Endothelial cell (in vitro differentiated cells): ENCODE data around the gene SLC18A2. TPM values are rescaled to one million over a fixed set of nuclear protein-coding genes. Genes with fewer than 3 reads are reported as not detected.
A peak's percentile ranks its signal among the peaks of the same experiment; 100 is the strongest.

ENCODE experiments used
- DNase-seq: peaks from one replicate; pipeline ENCODE4 v3.0.0; 2021; ENCODE audit warnings: low spot score
- H3K27ac Mint-ChIP-seq: one replicate; pipeline ENCODE4 v1.8.0; 2021; ENCODE audit warnings: mixed read lengths, inconsistent platforms; ENCODE audit not compliant: unreplicated experiment
- H3K27me3 Mint-ChIP-seq: one replicate; pipeline ENCODE4 v1.8.0; 2021; ENCODE audit warnings: mild to moderate bottlenecking, moderate library complexity, mixed read lengths, inconsistent platforms; ENCODE audit not compliant: unreplicated experiment
- H3K36me3 Mint-ChIP-seq: one replicate; pipeline ENCODE4 v1.8.0; 2021; ENCODE audit warnings: mild to moderate bottlenecking, low read depth, mixed read lengths, inconsistent platforms; ENCODE audit not compliant: unreplicated experiment
- H3K4me1 Mint-ChIP-seq: one replicate; pipeline ENCODE4 v1.8.0; 2021; ENCODE audit warnings: mild to moderate bottlenecking, mixed read lengths, inconsistent platforms; ENCODE audit not compliant: unreplicated experiment
- H3K4me3 Mint-ChIP-seq: one replicate; pipeline ENCODE4 v1.8.0; 2021; ENCODE audit warnings: mild to moderate bottlenecking, mixed read lengths, inconsistent platforms; ENCODE audit not compliant: unreplicated experiment
- H3K9me3 Mint-ChIP-seq: one replicate; pipeline ENCODE4 v1.8.0; 2021; ENCODE audit warnings: mixed read lengths, inconsistent platforms; ENCODE audit not compliant: unreplicated experiment
- total RNA-seq: library from RNA; stranded (reverse); fragmentation: NEBNext Ultra II Directional; extraction: Animal tissue kit (Norgen Biotek cat#: 25700); gene quantifications from one replicate; pipeline ENCODE4 v1.2.1, GENCODE V29; 2021; ENCODE audit not compliant: unreplicated experiment
- TF ChIP-seq, protein P1 (sequence below): fragments of 200-600 bp; sonication (generic); IDR thresholded peaks from one replicate; pipeline ENCODE4 v1.5.0; 2021; ENCODE audit warnings: antibody characterized with exemption; ENCODE audit not compliant: unreplicated experiment

Gene SLC18A2
- total RNA-seq, 1 donor from 2014 or later: 1.3 TPM

GRCh38 chr10:117320050-117320665 lies 79.2 kb downstream of the SLC18A2 start:
- TF ChIP-seq, protein P1, sequence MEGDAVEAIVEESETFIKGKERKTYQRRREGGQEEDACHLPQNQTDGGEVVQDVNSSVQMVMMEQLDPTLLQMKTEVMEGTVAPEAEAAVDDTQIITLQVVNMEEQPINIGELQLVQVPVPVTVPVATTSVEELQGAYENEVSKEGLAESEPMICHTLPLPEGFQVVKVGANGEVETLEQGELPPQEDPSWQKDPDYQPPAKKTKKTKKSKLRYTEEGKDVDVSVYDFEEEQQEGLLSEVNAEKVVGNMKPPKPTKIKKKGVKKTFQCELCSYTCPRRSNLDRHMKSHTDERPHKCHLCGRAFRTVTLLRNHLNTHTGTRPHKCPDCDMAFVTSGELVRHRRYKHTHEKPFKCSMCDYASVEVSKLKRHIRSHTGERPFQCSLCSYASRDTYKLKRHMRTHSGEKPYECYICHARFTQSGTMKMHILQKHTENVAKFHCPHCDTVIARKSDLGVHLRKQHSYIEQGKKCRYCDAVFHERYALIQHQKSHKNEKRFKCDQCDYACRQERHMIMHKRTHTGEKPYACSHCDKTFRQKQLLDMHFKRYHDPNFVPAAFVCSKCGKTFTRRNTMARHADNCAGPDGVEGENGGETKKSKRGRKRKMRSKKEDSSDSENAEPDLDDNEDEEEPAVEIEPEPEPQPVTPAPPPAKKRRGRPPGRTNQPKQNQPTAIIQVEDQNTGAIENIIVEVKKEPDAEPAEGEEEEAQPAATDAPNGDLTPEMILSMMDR: peak; percentile 62
- no peak overlapping the region for H3K27ac Mint-ChIP-seq
- H3K36me3 Mint-ChIP-seq: no peaks in the 10 kb centered on the region
- peaks cover 8% of the 10 kb centered on the region for H3K4me1 Mint-ChIP-seq
- H3K4me3 Mint-ChIP-seq: no peak overlapping the region
- H3K9me3 Mint-ChIP-seq: no peaks in the 10 kb centered on the region
- no peaks in the 10 kb centered on the region for H3K27me3 Mint-ChIP-seq
- peak; percentile 5 for DNase-seq

DNA sequence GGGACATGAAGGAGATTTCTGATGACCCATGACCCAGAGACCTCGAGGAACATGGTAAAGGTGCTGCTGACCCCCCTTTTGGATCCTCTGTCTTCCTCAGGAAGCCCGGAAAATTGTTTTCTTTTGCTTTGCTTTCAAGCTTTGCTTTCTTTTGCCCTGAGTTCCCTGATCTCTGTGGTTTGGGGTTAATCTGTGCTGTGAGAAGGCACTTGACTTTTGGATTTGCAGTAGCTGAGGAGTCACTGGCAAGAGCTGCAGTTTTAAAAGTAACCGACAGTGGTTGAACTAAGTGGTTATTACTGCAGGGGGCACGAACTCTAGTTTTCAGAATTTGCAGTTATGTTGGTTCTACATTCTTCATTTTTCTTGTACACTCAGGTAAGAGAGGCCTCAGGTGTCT lies 81.3 kb downstream of the SLC18A2 start:
- Mint-ChIP-seq H3K27ac (no peak overlapping the region), H3K4me1 (peaks cover 8% of the 10 kb centered on the region), H3K27me3 (peaks cover 2% of the 10 kb centered on the region), H3K9me3 (no peaks in the 10 kb centered on the region), H3K4me3 (no peak overlapping the region), H3K36me3 (peaks cover 11% of the 10 kb centered on the region)
- TF ChIP-seq, protein P1: no peak
- DNase-seq: no peak

DNA sequence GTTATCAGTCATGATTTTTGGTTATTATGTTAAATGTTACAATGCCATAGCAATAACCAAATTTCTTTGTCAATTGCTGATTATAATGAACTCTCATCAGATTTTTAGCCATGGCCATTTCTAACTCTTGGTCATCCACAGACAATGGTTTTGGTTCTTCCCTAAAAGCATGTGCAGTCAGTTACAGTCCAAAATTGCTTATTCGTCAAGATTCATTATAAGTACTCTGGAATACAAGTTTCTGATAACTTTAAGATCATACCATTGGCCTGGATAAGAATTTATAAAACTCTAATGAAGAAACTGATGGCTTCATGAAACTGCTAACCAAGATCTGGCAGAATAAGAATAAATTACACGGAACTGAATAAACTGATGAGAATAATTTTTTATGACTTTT lies 83.5 kb downstream of the SLC18A2 start:
- peaks cover 2% of the 10 kb centered on the region for H3K27me3 Mint-ChIP-seq
- H3K4me3 Mint-ChIP-seq: no peak overlapping the region
- H3K27ac Mint-ChIP-seq: no peak overlapping the region
- no peaks in the 10 kb centered on the region for H3K9me3 Mint-ChIP-seq
- DNase-seq: no peak
- peaks cover 8% of the 10 kb centered on the region for H3K4me1 Mint-ChIP-seq
- TF ChIP-seq, protein P1: no peak
- peaks cover 11% of the 10 kb centered on the region for H3K36me3 Mint-ChIP-seq

DNA sequence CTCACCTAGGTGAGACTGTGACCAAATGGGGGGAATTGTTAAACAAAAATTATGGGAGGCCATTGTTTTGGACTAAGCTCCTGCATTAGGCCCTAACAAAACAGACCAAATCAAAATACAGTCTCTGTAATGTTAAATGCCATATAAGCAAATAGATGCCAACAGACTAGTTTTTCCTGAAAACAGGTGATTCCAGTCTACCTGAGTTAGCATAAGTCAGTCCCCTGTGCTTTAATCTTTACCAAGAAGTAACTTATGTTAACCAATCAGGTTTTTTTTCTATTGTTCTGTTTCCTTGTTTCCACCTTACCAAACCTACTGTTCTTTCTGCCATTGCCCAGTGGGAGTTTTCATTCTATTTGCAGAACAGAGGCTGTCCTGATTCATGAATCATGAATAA lies 86.3 kb downstream of the SLC18A2 start:
- Mint-ChIP-seq H3K27ac (no peak overlapping the region), H3K27me3 (peaks cover 2% of the 10 kb centered on the region), H3K9me3 (no peaks in the 10 kb centered on the region), H3K36me3 (peaks cover 16% of the 10 kb centered on the region), H3K4me3 (no peak overlapping the region), H3K4me1 (peaks cover 7% of the 10 kb centered on the region)
- TF ChIP-seq, protein P1: no peak
- no peak for DNase-seq

Other genes starting within 250 kb of the SLC18A2 start
- gene SHTN1, start 235.9 kb upstream of the SLC18A2 start, total RNA-seq: 106 TPM
- gene VAX1, start 102.8 kb upstream of the SLC18A2 start, total RNA-seq: 26.3 TPM
- gene KCNK18, start 43.6 kb upstream of the SLC18A2 start, total RNA-seq: 0.31 TPM
- gene PDZD8, start 134.3 kb downstream of the SLC18A2 start, total RNA-seq: 25.6 TPM